Camera-type eye (tissue), 1 donor: Measurements from ENCODE around the gene MALAT1. TPM values are rescaled to one million over a fixed set of nuclear protein-coding genes. Genes with fewer than 3 reads are reported as not detected.

Experiments
- total RNA-seq: library from RNA; depleted of rRNA; stranded (reverse); fragments of >200 nt; gene quantifications from one replicate; pipeline ENCODE4 v1.2.3, GENCODE V29; 2014

The MALAT1 gene
- 30,401 TPM for total RNA-seq

DNA sequence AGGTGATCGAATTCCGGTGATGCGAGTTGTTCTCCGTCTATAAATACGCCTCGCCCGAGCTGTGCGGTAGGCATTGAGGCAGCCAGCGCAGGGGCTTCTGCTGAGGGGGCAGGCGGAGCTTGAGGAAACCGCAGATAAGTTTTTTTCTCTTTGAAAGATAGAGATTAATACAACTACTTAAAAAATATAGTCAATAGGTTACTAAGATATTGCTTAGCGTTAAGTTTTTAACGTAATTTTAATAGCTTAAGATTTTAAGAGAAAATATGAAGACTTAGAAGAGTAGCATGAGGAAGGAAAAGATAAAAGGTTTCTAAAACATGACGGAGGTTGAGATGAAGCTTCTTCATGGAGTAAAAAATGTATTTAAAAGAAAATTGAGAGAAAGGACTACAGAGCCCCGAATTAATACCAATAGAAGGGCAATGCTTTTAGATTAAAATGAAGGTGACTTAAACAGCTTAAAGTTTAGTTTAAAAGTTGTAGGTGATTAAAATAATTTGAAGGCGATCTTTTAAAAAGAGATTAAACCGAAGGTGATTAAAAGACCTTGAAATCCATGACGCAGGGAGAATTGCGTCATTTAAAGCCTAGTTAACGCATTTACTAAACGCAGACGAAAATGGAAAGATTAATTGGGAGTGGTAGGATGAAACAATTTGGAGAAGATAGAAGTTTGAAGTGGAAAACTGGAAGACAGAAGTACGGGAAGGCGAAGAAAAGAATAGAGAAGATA, at the start of gene MALAT1:
Gene MALAT1, plus strand, starts transcription at position 69 of the 736 bp plus-strand sequence.

DNA sequence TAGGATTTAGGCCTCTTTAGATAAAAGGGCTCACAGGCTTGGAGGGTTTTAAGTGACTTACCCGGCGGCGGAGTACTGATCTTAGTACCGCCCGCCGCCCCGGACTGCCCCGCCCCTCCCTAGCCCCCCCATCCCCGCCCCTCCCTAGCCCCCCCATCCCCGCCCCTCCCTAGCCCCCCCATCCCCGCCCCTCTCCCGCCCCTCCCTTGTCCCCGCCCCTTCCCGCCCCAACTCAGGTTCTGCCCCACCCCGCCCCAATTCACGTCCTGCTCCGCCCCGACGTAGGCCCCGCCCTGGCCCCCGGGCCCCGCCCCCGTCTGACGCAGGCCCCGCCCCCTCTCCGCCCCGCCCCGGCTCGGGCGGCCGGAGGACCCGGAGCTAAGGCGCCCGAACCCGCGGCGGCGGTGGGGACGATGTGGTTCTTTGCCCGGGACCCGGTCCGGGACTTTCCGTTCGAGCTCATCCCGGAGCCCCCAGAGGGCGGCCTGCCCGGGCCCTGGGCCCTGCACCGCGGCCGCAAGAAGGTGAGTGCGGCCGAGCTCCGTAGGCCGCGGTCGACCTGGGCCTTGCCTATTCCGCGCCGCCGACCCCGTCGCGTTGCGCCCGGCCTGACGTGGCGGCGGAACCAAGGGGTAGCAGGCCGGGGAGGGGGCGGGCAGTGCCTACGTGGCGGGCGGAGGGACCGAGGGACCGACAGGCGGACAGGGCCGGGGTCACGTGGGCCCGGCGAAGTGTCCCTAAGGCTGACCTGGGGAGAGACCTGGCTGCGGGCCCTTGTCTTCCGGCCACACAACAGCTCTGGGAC, 26.1 kb downstream of the MALAT1 start, which contains the start of gene SCYL1:
Gene SCYL1, plus strand, starts transcription at position 343 of the 805 bp plus-strand sequence. Its CDS starts 71 bp downstream, at position 414.

Other genes with a start within 250 kb of the MALAT1 start
- 8.9 TPM for gene POLA2, start 237.1 kb upstream of the MALAT1 start, total RNA-seq
- gene CDC42EP2, start 184.2 kb upstream of the MALAT1 start, total RNA-seq, result 12.8 TPM
- gene DPF2, start 165.2 kb upstream of the MALAT1 start, total RNA-seq, result 60.6 TPM
- gene TIGD3, start 144.3 kb upstream of the MALAT1 start, total RNA-seq, result 3.6 TPM
- gene SLC25A45, start 116.4 kb upstream of the MALAT1 start, total RNA-seq, result 3.5 TPM
- 35.2 TPM for gene FRMD8, start 112.4 kb upstream of the MALAT1 start, total RNA-seq
- gene NEAT1, start 76.2 kb upstream of the MALAT1 start, total RNA-seq, result 82.1 TPM
- gene SCYL1, start 26.0 kb downstream of the MALAT1 start, total RNA-seq, result 57.6 TPM
- gene LTBP3, start 59.3 kb downstream of the MALAT1 start, total RNA-seq, result 190 TPM
- 28.4 TPM for gene ZNRD2, start 71.4 kb downstream of the MALAT1 start, total RNA-seq
- gene FAM89B, start 73.5 kb downstream of the MALAT1 start, total RNA-seq, result 17.2 TPM
- 51.2 TPM for gene EHBP1L1, start 77.0 kb downstream of the MALAT1 start, total RNA-seq
- gene KCNK7, start 96.8 kb downstream of the MALAT1 start, total RNA-seq, result 0.99 TPM
- 29.9 TPM for gene MAP3K11, start 115.2 kb downstream of the MALAT1 start, total RNA-seq
- 19.2 TPM for gene PCNX3, start 116.7 kb downstream of the MALAT1 start, total RNA-seq
- 16.2 TPM for gene SIPA1, start 139.1 kb downstream of the MALAT1 start, total RNA-seq
- gene RELA, start 163.9 kb downstream of the MALAT1 start, total RNA-seq, result 24.5 TPM
- gene KAT5, start 213.2 kb downstream of the MALAT1 start, total RNA-seq, result 58.7 TPM
- 38.4 TPM for gene RNASEH2C, start 221.8 kb downstream of the MALAT1 start, total RNA-seq